Progenitor cell of endocrine pancreas (in vitro differentiated cells): ENCODE results near the gene TSPO2. TPM values are rescaled to one million over a fixed set of nuclear protein-coding genes. Genes with fewer than 3 reads are reported as not detected.

Source experiments
- DNase-seq: peaks from one replicate; pipeline ENCODE4 v3.0.0; 2021; ENCODE audit warnings: low spot score; ENCODE audit not compliant: unreplicated experiment
- H3K27ac Mint-ChIP-seq: 2 replicates; pipeline ENCODE4 v1.8.0; 2021; ENCODE audit warnings: mild to moderate bottlenecking, moderate library complexity, mixed read lengths
- H3K27me3 Mint-ChIP-seq: 2 replicates; pipeline ENCODE4 v1.8.0; 2021; ENCODE audit warnings: mixed read lengths
- H3K36me3 Mint-ChIP-seq: 2 replicates; pipeline ENCODE4 v1.8.0; 2022; ENCODE audit warnings: mixed read lengths; ENCODE audit not compliant: insufficient read depth
- H3K4me1 Mint-ChIP-seq: 2 replicates; pipeline ENCODE4 v1.8.0; 2021; ENCODE audit warnings: low read depth, mixed read lengths
- H3K4me3 Mint-ChIP-seq: 2 replicates; pipeline ENCODE4 v1.8.0; 2021; ENCODE audit warnings: low read depth, mild to moderate bottlenecking, moderate library complexity, mixed read lengths
- H3K9me3 Mint-ChIP-seq: 2 replicates; pipeline ENCODE4 v1.8.0; 2021; ENCODE audit warnings: low read depth, mixed read lengths
- total RNA-seq: library from RNA; stranded (reverse); gene quantifications from 2 replicates; pipeline ENCODE4 v1.2.1, GENCODE V29; 2021
- TF ChIP-seq, protein P1 (sequence below): fragments of 200-600 bp; sonication (generic); IDR thresholded peaks from one replicate; pipeline ENCODE4 v1.5.0; 2021; ENCODE audit warnings: antibody characterized with exemption, mild to moderate bottlenecking; ENCODE audit not compliant: unreplicated experiment

TSPO2 gene
- total RNA-seq, 1 donor from 2014 or later, result not detected

DNA sequence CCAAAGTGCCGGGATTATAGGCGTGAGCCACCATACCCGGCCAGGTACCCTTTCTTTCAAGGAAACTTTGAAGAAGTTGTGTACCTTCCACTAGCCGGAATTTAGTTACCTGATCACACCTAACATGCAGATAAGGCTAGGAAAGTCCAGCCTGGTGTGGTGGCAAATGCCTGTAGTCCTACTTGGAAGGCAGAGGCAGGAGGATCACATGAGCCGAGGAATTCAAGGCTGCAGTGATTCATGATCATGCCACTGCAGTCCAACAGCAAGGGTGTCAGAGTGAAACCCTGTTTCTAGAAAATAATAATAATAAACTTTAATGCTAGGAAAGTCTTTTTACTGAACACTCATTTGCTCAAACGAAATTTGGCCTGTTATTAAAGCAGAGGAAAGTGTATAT is 51.5 kb downstream of the TSPO2 start:
- peaks cover 37% of the 10 kb centered on the region for H3K36me3 Mint-ChIP-seq
- no peak for DNase-seq
- H3K9me3 Mint-ChIP-seq, result no peaks in the 10 kb centered on the region
- no peaks in the 10 kb centered on the region for H3K4me1 Mint-ChIP-seq
- H3K27ac Mint-ChIP-seq, result no peak overlapping the region
- H3K27me3 Mint-ChIP-seq, result no peaks in the 10 kb centered on the region
- TF ChIP-seq, protein P1, sequence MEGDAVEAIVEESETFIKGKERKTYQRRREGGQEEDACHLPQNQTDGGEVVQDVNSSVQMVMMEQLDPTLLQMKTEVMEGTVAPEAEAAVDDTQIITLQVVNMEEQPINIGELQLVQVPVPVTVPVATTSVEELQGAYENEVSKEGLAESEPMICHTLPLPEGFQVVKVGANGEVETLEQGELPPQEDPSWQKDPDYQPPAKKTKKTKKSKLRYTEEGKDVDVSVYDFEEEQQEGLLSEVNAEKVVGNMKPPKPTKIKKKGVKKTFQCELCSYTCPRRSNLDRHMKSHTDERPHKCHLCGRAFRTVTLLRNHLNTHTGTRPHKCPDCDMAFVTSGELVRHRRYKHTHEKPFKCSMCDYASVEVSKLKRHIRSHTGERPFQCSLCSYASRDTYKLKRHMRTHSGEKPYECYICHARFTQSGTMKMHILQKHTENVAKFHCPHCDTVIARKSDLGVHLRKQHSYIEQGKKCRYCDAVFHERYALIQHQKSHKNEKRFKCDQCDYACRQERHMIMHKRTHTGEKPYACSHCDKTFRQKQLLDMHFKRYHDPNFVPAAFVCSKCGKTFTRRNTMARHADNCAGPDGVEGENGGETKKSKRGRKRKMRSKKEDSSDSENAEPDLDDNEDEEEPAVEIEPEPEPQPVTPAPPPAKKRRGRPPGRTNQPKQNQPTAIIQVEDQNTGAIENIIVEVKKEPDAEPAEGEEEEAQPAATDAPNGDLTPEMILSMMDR, result no peak
- H3K4me3 Mint-ChIP-seq, result no peak overlapping the region

Other genes starting within 250 kb of the TSPO2 start
- gene UNC5CL, start 3.2 kb upstream of the TSPO2 start, total RNA-seq, result 3.7 and 4.7 TPM in 2 replicates
- 1.2 and 1.4 TPM in 2 replicates for gene APOBEC2, start 10.7 kb downstream of the TSPO2 start, total RNA-seq
- 45.7 and 51.4 TPM in 2 replicates for gene OARD1, start 29.9 kb downstream of the TSPO2 start, total RNA-seq
- gene NFYA, start 30.5 kb downstream of the TSPO2 start, total RNA-seq, result 61.8 and 62.7 TPM in 2 replicates
- gene TREML1, start 111.9 kb downstream of the TSPO2 start, total RNA-seq, result not detected in 2 replicates
- not detected in 2 replicates for gene TREM2, start 120.6 kb downstream of the TSPO2 start, total RNA-seq
- gene TREML2, start 158.7 kb downstream of the TSPO2 start, total RNA-seq, result not detected in 2 replicates
- gene TREML4, start 185.9 kb downstream of the TSPO2 start, total RNA-seq, result not detected in 2 replicates
- not detected in 2 replicates for gene TREM1, start 244.2 kb downstream of the TSPO2 start, total RNA-seq